H9 (cell line): ENCODE measurements around the gene ECSIT. TPM values are rescaled to one million over a fixed set of nuclear protein-coding genes. Genes with fewer than 3 reads are reported as not detected.
"Not testable (repeated sequence)": the region's sequence is repeated elsewhere in the genome, so short reads cannot be mapped to it uniquely, and the experiment has no call there.

Source experiments
- DNase-seq: peaks from one replicate; pipeline ENCODE4 v3.0.0-alpha.2; 2017
- H2AFZ ChIP-seq: one replicate; pipeline ENCODE4 v1.6.1; 2013; ENCODE audit warnings: mild to moderate bottlenecking, low read length, control low read depth, moderate library complexity
- H2AK5ac ChIP-seq: 2 replicates; pipeline ENCODE4 v1.6.1; 2013; ENCODE audit warnings: low read length, control low read depth, mixed read lengths; ENCODE audit not compliant: insufficient read length
- H2BK120ac ChIP-seq: one replicate; pipeline ENCODE4 v1.6.1; 2013; ENCODE audit warnings: low read depth, mild to moderate bottlenecking, low read length, control low read depth, inconsistent platforms; ENCODE audit not compliant: poor library complexity, severe bottlenecking
- H2BK12ac ChIP-seq: 2 replicates; pipeline ENCODE4 v1.6.1; 2013; ENCODE audit warnings: low read length, control low read depth, mixed read lengths, low read depth; ENCODE audit not compliant: insufficient read length
- H2BK15ac ChIP-seq: 2 replicates; pipeline ENCODE4 v1.6.1; 2013; ENCODE audit warnings: low read depth, low read length, control low read depth
- H2BK20ac ChIP-seq: one replicate; pipeline ENCODE4 v1.6.1; 2013; ENCODE audit warnings: low read depth, mild to moderate bottlenecking, low read length, control low read depth, inconsistent platforms; ENCODE audit not compliant: poor library complexity, severe bottlenecking
- H2BK5ac ChIP-seq: 2 replicates; pipeline ENCODE4 v1.6.1; 2013; ENCODE audit warnings: low read length, control low read depth, mixed read lengths; ENCODE audit not compliant: insufficient read length
- H3K14ac ChIP-seq: 2 replicates; pipeline ENCODE4 v1.6.1; 2013; ENCODE audit warnings: low read length, control low read depth; ENCODE audit not compliant: insufficient read depth
- H3K18ac ChIP-seq: 2 replicates; pipeline ENCODE4 v1.6.1; 2013; ENCODE audit warnings: low read depth, mild to moderate bottlenecking, mixed read lengths, low read length, control low read depth; ENCODE audit not compliant: insufficient read length
- H3K23ac ChIP-seq: 2 replicates; pipeline ENCODE4 v1.6.1; 2013; ENCODE audit warnings: low read length, control low read depth, mixed read lengths, low read depth; ENCODE audit not compliant: insufficient read length
- H3K23me2 ChIP-seq: 2 replicates; pipeline ENCODE4 v1.6.1; 2013; ENCODE audit warnings: low read depth, mild to moderate bottlenecking, mixed read lengths, low read length, control low read depth; ENCODE audit not compliant: insufficient read length, poor library complexity, severe bottlenecking
- H3K27ac ChIP-seq: 2 replicates; pipeline ENCODE4 v1.5.1; 2013; ENCODE audit warnings: low read length, control low read depth, mixed read lengths, low read depth; ENCODE audit not compliant: insufficient read length
- H3K27me3 ChIP-seq: 2 replicates; pipeline ENCODE4 v1.6.1; 2013; ENCODE audit warnings: low read length, control low read depth, inconsistent platforms; ENCODE audit not compliant: insufficient read depth
- H3K4ac ChIP-seq: 2 replicates; pipeline ENCODE4 v1.6.1; 2013; ENCODE audit warnings: low read depth, mild to moderate bottlenecking, control low read depth, inconsistent platforms, low read length, moderate library complexity
- H3K4me1 ChIP-seq: 2 replicates; pipeline ENCODE4 v1.6.1; 2013; ENCODE audit warnings: low read length, control low read depth, inconsistent platforms; ENCODE audit not compliant: insufficient read depth
- H3K4me2 ChIP-seq: 2 replicates; pipeline ENCODE4 v1.6.1; 2013; ENCODE audit warnings: low read length, control low read depth, mixed read lengths; ENCODE audit not compliant: insufficient read length, insufficient read depth
- H3K56ac ChIP-seq: 2 replicates; pipeline ENCODE4 v1.6.1; 2013; ENCODE audit warnings: low read depth, mild to moderate bottlenecking, mixed read lengths, low read length, control low read depth; ENCODE audit not compliant: insufficient read length
- H3K79me1 ChIP-seq: 2 replicates; pipeline ENCODE4 v1.6.1; 2013; ENCODE audit warnings: low read depth, mild to moderate bottlenecking, moderate library complexity, low read length, control low read depth, inconsistent platforms; ENCODE audit not compliant: insufficient read depth, poor library complexity, severe bottlenecking
- H3K79me2 ChIP-seq: 2 replicates; pipeline ENCODE4 v1.6.1; 2013; ENCODE audit warnings: low read length, control low read depth, inconsistent platforms; ENCODE audit not compliant: insufficient read depth
- H3K9ac ChIP-seq: 2 replicates; pipeline ENCODE4 v1.6.1; 2013; ENCODE audit warnings: low read length, control low read depth, mixed read lengths; ENCODE audit not compliant: insufficient read length; ENCODE audit errors: extremely low read depth
- H3K9me3 ChIP-seq: one replicate; pipeline ENCODE4 v1.6.1; 2013; ENCODE audit warnings: low read depth, low read length, inconsistent platforms; ENCODE audit not compliant: control insufficient read depth
- H3T11ph ChIP-seq: one replicate; pipeline ENCODE4 v1.6.1; 2013; ENCODE audit warnings: mild to moderate bottlenecking, low read length, control low read depth, inconsistent platforms
- H4K20me1 ChIP-seq: one replicate; pipeline ENCODE4 v1.6.1; 2013; ENCODE audit not compliant: control insufficient read depth, insufficient read length, insufficient read depth
- H4K5ac ChIP-seq: 2 replicates; pipeline ENCODE4 v1.6.1; 2013; ENCODE audit warnings: low read depth, mild to moderate bottlenecking, mixed read lengths, low read length, control low read depth; ENCODE audit not compliant: insufficient read length
- H4K8ac ChIP-seq: replicated peaks from 2 replicates; pipeline ENCODE4 v1.6.1; 2013; ENCODE audit warnings: low read length, control low read depth, mixed read lengths, low read depth; ENCODE audit not compliant: insufficient read length
- H4K91ac ChIP-seq: 2 replicates; pipeline ENCODE4 v1.6.1; 2013; ENCODE audit warnings: low read depth, mild to moderate bottlenecking, moderate library complexity, mixed read lengths, low read length, control low read depth; ENCODE audit not compliant: insufficient read length
- H3K27ac Mint-ChIP-seq, 3 experiments: 2 replicates in 2 of 3; 3 replicates in 1 of 3; pipeline ENCODE4 v1.8.0; 2020 to 2021; ENCODE audit warnings: mixed read lengths in 3 of 3, mild to moderate bottlenecking in 1 of 3, moderate library complexity in 1 of 3
- H3K27me3 Mint-ChIP-seq: 2 replicates; pipeline ENCODE4 v1.8.0; 2021; ENCODE audit warnings: low read depth, mild to moderate bottlenecking, moderate library complexity, mixed read lengths
- H3K36me3 Mint-ChIP-seq, 3 experiments: 2 replicates in 2 of 3; 3 replicates in 1 of 3; pipeline ENCODE4 v1.8.0; 2020 to 2021; ENCODE audit warnings: low read depth in 3 of 3, mixed read lengths in 3 of 3; ENCODE audit not compliant: insufficient read depth in 1 of 3
- H3K4me1 Mint-ChIP-seq, 2 experiments: 2 replicates each; pipeline ENCODE4 v1.8.0; 2020; ENCODE audit warnings: mixed read lengths in 2 of 2
- H3K4me3 Mint-ChIP-seq, 2 experiments: 2 replicates in 1 of 2; 3 replicates in 1 of 2; pipeline ENCODE4 v1.8.0; 2020 to 2021; ENCODE audit warnings: mild to moderate bottlenecking in 2 of 2, mixed read lengths in 2 of 2, moderate library complexity in 1 of 2
- H3K9me3 Mint-ChIP-seq, 2 experiments: 2 replicates in 1 of 2; 3 replicates in 1 of 2; pipeline ENCODE4 v1.8.0; 2020; ENCODE audit warnings: mild to moderate bottlenecking in 2 of 2, mixed read lengths in 2 of 2, moderate library complexity in 1 of 2
- WGBS: extraction: QIAGEN DNeasy Blood & Tissue Kit; methylation state at CpG from one replicate; pipeline ENCODE4 v1.1.7; 2013; ENCODE audit warnings: missing lambda C conversion rate, low lambda C conversion rate, mixed read lengths; ENCODE audit not compliant: insufficient read length; ENCODE audit errors: extremely low coverage; 5-methylcytosine and 5-hydroxymethylcytosine counted together
- total RNA-seq: library from RNA; stranded (reverse); gene quantifications from 2 replicates; pipeline ENCODE4 v1.2.1, GENCODE V29; 2021
- TF ChIP-seq, protein P1 (sequence below): fragments of 200-600 bp; sonication (generic); conservative IDR thresholded peaks from 3 replicates; pipeline ENCODE4 v1.8.0; 2021; ENCODE audit warnings: antibody characterized with exemption, mild to moderate bottlenecking

The ECSIT gene
- total RNA-seq, 1 experiment from 2014 or later: 42.4 TPM

GRCh38 chr19:11475861-11476260 is 53.1 kb downstream of the ECSIT start:
- H3K4me1 ChIP-seq: no peaks in the 10 kb centered on the region
- WGBS: no CpG with 5 or more reads among the region's 8 CpGs
- H3K4me2 ChIP-seq: no peak overlapping the region
- no peak overlapping the region for H2BK20ac ChIP-seq
- H3K27me3 Mint-ChIP-seq: peaks cover 42% of the 10 kb centered on the region
- H3K27ac ChIP-seq: no peak overlapping the region
- H3K56ac ChIP-seq: no peak overlapping the region
- no peak overlapping the region for H2AK5ac ChIP-seq
- no peaks in the 10 kb centered on the region for H3K9me3 ChIP-seq
- peak overlapping the region in 1 of 3 experiments; percentile 1; a peak in 1 of 7 replicates for H3K27ac Mint-ChIP-seq
- no peaks in the 10 kb centered on the region for H3K36me3 Mint-ChIP-seq
- H2AFZ ChIP-seq: no peak overlapping the region
- H2BK120ac ChIP-seq: no peak overlapping the region
- H3K79me2 ChIP-seq: no peaks in the 10 kb centered on the region
- H3K9ac ChIP-seq: no peak overlapping the region
- H2BK15ac ChIP-seq: no peak overlapping the region
- H4K8ac ChIP-seq: no peak overlapping the region
- no peak overlapping the region for H4K91ac ChIP-seq
- H3T11ph ChIP-seq: no peak overlapping the region
- H2BK12ac ChIP-seq: no peak overlapping the region
- DNase-seq: no peak
- H3K79me1 ChIP-seq: no peaks in the 10 kb centered on the region
- H4K5ac ChIP-seq: no peak overlapping the region
- no peaks in the 10 kb centered on the region for H3K23me2 ChIP-seq
- H3K18ac ChIP-seq: no peak overlapping the region
- H4K20me1 ChIP-seq: no peaks in the 10 kb centered on the region
- H3K23ac ChIP-seq: no peak overlapping the region
- H3K4me1 Mint-ChIP-seq: peaks cover 0 to 9% of the 10 kb centered on the region in 2 experiments; a peak in 2 of 4 replicates
- no peak overlapping the region for H3K4ac ChIP-seq
- TF ChIP-seq, protein P1, sequence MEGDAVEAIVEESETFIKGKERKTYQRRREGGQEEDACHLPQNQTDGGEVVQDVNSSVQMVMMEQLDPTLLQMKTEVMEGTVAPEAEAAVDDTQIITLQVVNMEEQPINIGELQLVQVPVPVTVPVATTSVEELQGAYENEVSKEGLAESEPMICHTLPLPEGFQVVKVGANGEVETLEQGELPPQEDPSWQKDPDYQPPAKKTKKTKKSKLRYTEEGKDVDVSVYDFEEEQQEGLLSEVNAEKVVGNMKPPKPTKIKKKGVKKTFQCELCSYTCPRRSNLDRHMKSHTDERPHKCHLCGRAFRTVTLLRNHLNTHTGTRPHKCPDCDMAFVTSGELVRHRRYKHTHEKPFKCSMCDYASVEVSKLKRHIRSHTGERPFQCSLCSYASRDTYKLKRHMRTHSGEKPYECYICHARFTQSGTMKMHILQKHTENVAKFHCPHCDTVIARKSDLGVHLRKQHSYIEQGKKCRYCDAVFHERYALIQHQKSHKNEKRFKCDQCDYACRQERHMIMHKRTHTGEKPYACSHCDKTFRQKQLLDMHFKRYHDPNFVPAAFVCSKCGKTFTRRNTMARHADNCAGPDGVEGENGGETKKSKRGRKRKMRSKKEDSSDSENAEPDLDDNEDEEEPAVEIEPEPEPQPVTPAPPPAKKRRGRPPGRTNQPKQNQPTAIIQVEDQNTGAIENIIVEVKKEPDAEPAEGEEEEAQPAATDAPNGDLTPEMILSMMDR: no peak
- peaks cover 4% of the 10 kb centered on the region for H3K27me3 ChIP-seq
- no peak overlapping the region for H3K4me3 Mint-ChIP-seq
- H2BK5ac ChIP-seq: no peak overlapping the region
- H3K14ac ChIP-seq: no peak overlapping the region
- H3K9me3 Mint-ChIP-seq: 0 out of 5 replicates have a peak, but pooled peaks cover 0 to 2% of the 10 kb centered on the region in 2 experiments

GRCh38 chr19:11475343-11475742 is 53.6 kb downstream of the ECSIT start:
- H4K91ac ChIP-seq, H4K20me1 ChIP-seq, H3K4me1 ChIP-seq, H3K4me1 Mint-ChIP-seq, H3K18ac ChIP-seq, H2AK5ac ChIP-seq, H3T11ph ChIP-seq, H2BK120ac ChIP-seq, H3K9me3 Mint-ChIP-seq, H4K8ac ChIP-seq, H3K9me3 ChIP-seq, H3K79me2 ChIP-seq, H3K27ac ChIP-seq, H3K23me2 ChIP-seq, H2BK12ac ChIP-seq, H3K14ac ChIP-seq, H3K23ac ChIP-seq, H2BK15ac ChIP-seq, H3K4me2 ChIP-seq, H3K4ac ChIP-seq, H3K56ac ChIP-seq, DNase-seq, H4K5ac ChIP-seq, H3K4me3 Mint-ChIP-seq, H3K27ac Mint-ChIP-seq, H3K79me1 ChIP-seq, H3K36me3 Mint-ChIP-seq, H2BK20ac ChIP-seq, H2BK5ac ChIP-seq, H3K9ac ChIP-seq, H3K27me3 ChIP-seq, H2AFZ ChIP-seq: not testable (repeated sequence)
- peaks cover 38% of the 10 kb centered on the region for H3K27me3 Mint-ChIP-seq
- WGBS: no CpG with 5 or more reads among the region's 3 CpGs
